CD14-positive monocyte (primary cell): ENCODE results near the gene TFPT. TPM values are rescaled to one million over a fixed set of nuclear protein-coding genes. Genes with fewer than 3 reads are reported as not detected.

Experiments used
- DNase-seq, 3 donors: peaks; one replicate each; pipeline ENCODE4 v3.0.0-alpha.2; 2011 to 2022
- H2AFZ ChIP-seq: 2 replicates; pipeline ENCODE4 v1.6.0; 2012; ENCODE audit warnings: mild to moderate bottlenecking, low read depth, low read length, inconsistent platforms; ENCODE audit not compliant: insufficient read depth, poor library complexity, severe bottlenecking
- H3K27ac ChIP-seq, 2 donors: 1 replicate in 1 of 2; 2 replicates in 1 of 2; pipeline ENCODE4 v1.5.1; 2012 to 2013; ENCODE audit warnings: low read length in 2 of 2, control low read depth in 1 of 2, inconsistent platforms in 1 of 2, low read depth in 1 of 2, mild to moderate bottlenecking in 1 of 2
- H3K27me3 ChIP-seq, 2 donors: one replicate each; pipeline versions ENCODE4 v1.6.0 to v1.6.1; 2011 to 2013; ENCODE audit warnings: low read length in 2 of 2; ENCODE audit not compliant: control insufficient read depth in 2 of 2, insufficient read depth in 2 of 2
- H3K36me3 ChIP-seq, 2 donors: replicated peaks in 1 of 2; 1 replicate in 1 of 2; 2 replicates in 1 of 2; pipeline versions ENCODE4 v1.5.1 to v1.6.1; 2012 to 2013; ENCODE audit warnings: low read length in 2 of 2, control low read depth in 1 of 2, inconsistent platforms in 1 of 2, mild to moderate bottlenecking in 1 of 2; ENCODE audit not compliant: insufficient read depth in 2 of 2, control insufficient read depth in 1 of 2
- H3K4me1 ChIP-seq, 2 donors: 1 replicate in 1 of 2; 2 replicates in 1 of 2; pipeline versions ENCODE4 v1.5.1 to v1.6.1; 2012 to 2013; ENCODE audit warnings: low read length in 2 of 2, control low read depth in 1 of 2, inconsistent platforms in 1 of 2, mild to moderate bottlenecking in 1 of 2, moderate library complexity in 1 of 2; ENCODE audit not compliant: insufficient read depth in 2 of 2, control insufficient read depth in 1 of 2
- H3K4me2 ChIP-seq: replicated peaks from 2 replicates; pipeline ENCODE3; 2012; ENCODE audit warnings: low read length, moderate library complexity, mild to moderate bottlenecking; ENCODE audit not compliant: poor library complexity, severe bottlenecking; ENCODE audit errors: extremely low read depth
- H3K4me3 ChIP-seq, 3 experiments: fragments of 200-600 bp in 1 of 3; sonication (generic) in 1 of 3; replicated peaks in 1 of 3; 1 replicate in 2 of 3; 2 replicates in 1 of 3; pipeline ENCODE4 v1.5.1; 2011 to 2013; ENCODE audit warnings: low read length in 3 of 3, mild to moderate bottlenecking in 3 of 3, control low read depth in 2 of 3, low read depth in 2 of 3, inconsistent platforms in 1 of 3, moderate library complexity in 1 of 3
- H3K79me2 ChIP-seq: 2 replicates; pipeline ENCODE4 v1.6.0; 2012; ENCODE audit warnings: mild to moderate bottlenecking, control low read depth, inconsistent platforms, low read length, moderate library complexity; ENCODE audit not compliant: insufficient read depth
- H3K9ac ChIP-seq: 2 replicates; pipeline ENCODE4 v1.6.0; 2017; ENCODE audit warnings: low read length, mild to moderate bottlenecking; ENCODE audit not compliant: insufficient read depth, poor library complexity, severe bottlenecking
- H3K9me3 ChIP-seq, 2 donors: replicated peaks in 1 of 2; 1 replicate in 1 of 2; 2 replicates in 1 of 2; pipeline versions ENCODE4 v1.5.1 to v1.6.1; 2012 to 2013; ENCODE audit warnings: low read length in 2 of 2, control low read depth in 1 of 2; ENCODE audit not compliant: control insufficient read depth in 1 of 2, insufficient read depth in 1 of 2
- H4K20me1 ChIP-seq: 2 replicates; pipeline ENCODE4 v1.6.0; 2012; ENCODE audit warnings: mild to moderate bottlenecking, low read length, control low read depth, moderate library complexity; ENCODE audit not compliant: insufficient read depth
- H3K27ac Mint-ChIP-seq, 7 donors: one replicate each; pipeline ENCODE4 v1.8.0; 2020; ENCODE audit warnings: mild to moderate bottlenecking in 7 of 7, mixed read lengths in 7 of 7, moderate library complexity in 6 of 7, inconsistent platforms in 2 of 7
- H3K27me3 Mint-ChIP-seq, 3 donors: one replicate each; pipeline ENCODE4 v1.8.0; 2021 to 2022; ENCODE audit warnings: low read depth in 3 of 3, mild to moderate bottlenecking in 3 of 3, mixed read lengths in 3 of 3, moderate library complexity in 3 of 3, inconsistent platforms in 1 of 3
- H3K36me3 Mint-ChIP-seq, 2 donors: one replicate each; pipeline ENCODE4 v1.8.0; 2020; ENCODE audit warnings: mixed read lengths in 2 of 2, inconsistent platforms in 1 of 2, mild to moderate bottlenecking in 1 of 2
- H3K4me1 Mint-ChIP-seq: one replicate; pipeline ENCODE4 v1.8.0; 2020; ENCODE audit warnings: mild to moderate bottlenecking, mixed read lengths
- H3K4me3 Mint-ChIP-seq, 2 donors: one replicate each; pipeline ENCODE4 v1.8.0; 2020; ENCODE audit warnings: mild to moderate bottlenecking in 2 of 2, mixed read lengths in 2 of 2, moderate library complexity in 1 of 2
- H3K9me3 Mint-ChIP-seq, 7 donors: one replicate each; pipeline ENCODE4 v1.8.0; 2020 to 2022; ENCODE audit warnings: mixed read lengths in 7 of 7, mild to moderate bottlenecking in 6 of 7, moderate library complexity in 6 of 7, inconsistent platforms in 2 of 7
- CTCF ChIP-seq: fragments of 200-600 bp; IDR thresholded peaks from one replicate; pipeline ENCODE4 v1.8.0; 2022; ENCODE audit warnings: antibody characterized with exemption, mild to moderate bottlenecking
- WGBS: methylation state at CpG from one replicate; pipeline ENCODE4 v1.1.5; 2013; ENCODE audit warnings: missing lambda C conversion rate; ENCODE audit not compliant: insufficient coverage; 5-methylcytosine and 5-hydroxymethylcytosine counted together
- intact Hi-C, 2 donors: fragments of 100-400 bp; cut with micrococcal nuclease; formaldehyde crosslinking; loops; one replicate each; pipeline versions ENCODE4 v1.15.0 to v1.15.1; 2023
- polyA plus RNA-seq, 3 donors: library from polyadenylated mRNA; depleted of rRNA in 1 of 3; unstranded in 2 of 3; stranded (reverse) in 1 of 3; fragments of 300-500 nt in 2 of 3; fragments of >200 nt in 1 of 3; fragmentation: Illumina TruSeq in 2 of 3; gene quantifications; 1 replicate in 2 of 3; 2 replicates in 1 of 3; pipeline ENCODE4 v1.2.3, GENCODE V29; 2012 to 2021

TFPT gene
- polyA plus RNA-seq, 3 donors, result 7.0 to 11.5 (median 9.5) TPM

- Histone ChIP-seq H3K27ac (no peak overlapping the region), H3K36me3 (peaks cover 8 to 16% of the 10 kb centered on the region in 2 donors), H4K20me1 (peaks cover 31% of the 10 kb centered on the region), H3K27me3 (no peaks in the 10 kb centered on the region), H2AFZ (no peak overlapping the region), H3K9ac (no peak overlapping the region), H3K9me3 (peaks cover 5 to 9% of the 10 kb centered on the region in 2 donors), H3K4me1 (peaks cover 56 to 62% of the 10 kb centered on the region in 2 donors), H3K4me3 (peak overlapping the region in 1 of 3 experiments; percentile 92), H3K4me2 (peak overlapping the region; percentile 72), H3K79me2 (peaks cover 49% of the 10 kb centered on the region)
- H3K27me3 Mint-ChIP-seq, result peaks cover 0 to 11% (median 8%) of the 10 kb centered on the region in 3 donors
- no peak overlapping the region for H3K27ac Mint-ChIP-seq
- 72% methylated on average over 22 of the region's 22 CpGs for WGBS
- H3K36me3 Mint-ChIP-seq, result peaks cover 18 to 35% of the 10 kb centered on the region in 2 donors
- peak overlapping the region in 1 of 2 donors; percentile 92 for H3K4me3 Mint-ChIP-seq
- intact Hi-C loops, result loop anchor here in 1 of 2 donors (10.0 kb wide), 1 partner anchor 50 kb away; no protein-coding TSS in a partner anchor
- no peak for TF ChIP-seq CTCF
- no peak for DNase-seq
- H3K4me1 Mint-ChIP-seq, result peaks cover 46% of the 10 kb centered on the region
- H3K9me3 Mint-ChIP-seq, result peaks cover 0 to 13% (median 7%) of the 10 kb centered on the region in 7 donors
Measured at GRCh38 chr19:54095136-54095858, 20.2 kb downstream of the TFPT start.

GRCh38 chr19:54094426-54095000 lies 20.9 kb downstream of the TFPT start:
- H3K36me3 Mint-ChIP-seq, result peaks cover 17 to 31% of the 10 kb centered on the region in 2 donors
- Histone ChIP-seq H3K4me2 (peak overlapping the region; percentile 13), H3K9ac (no peak overlapping the region), H3K27ac (no peak overlapping the region), H3K79me2 (peaks cover 41% of the 10 kb centered on the region), H4K20me1 (peaks cover 31% of the 10 kb centered on the region), H3K36me3 (peaks cover 8 to 16% of the 10 kb centered on the region in 2 donors), H3K27me3 (no peaks in the 10 kb centered on the region), H3K4me3 (no peak overlapping the region), H3K9me3 (peaks cover 5 to 9% of the 10 kb centered on the region in 2 donors), H2AFZ (no peak overlapping the region), H3K4me1 (peaks cover 48 to 54% of the 10 kb centered on the region in 2 donors)
- TF ChIP-seq CTCF, result no peak
- 31% methylated on average over 15 of the region's 17 CpGs for WGBS
- intact Hi-C loops, result loop anchor here in 1 of 2 donors (10.0 kb wide), 1 partner anchor 50 kb away; no protein-coding TSS in a partner anchor
- no peak overlapping the region for H3K27ac Mint-ChIP-seq
- peaks cover 38% of the 10 kb centered on the region for H3K4me1 Mint-ChIP-seq
- DNase-seq, result no peak
- H3K9me3 Mint-ChIP-seq, result peaks cover 0 to 13% (median 7%) of the 10 kb centered on the region in 7 donors
- H3K4me3 Mint-ChIP-seq, result no peak overlapping the region
- H3K27me3 Mint-ChIP-seq, result peaks cover 0 to 16% (median 9%) of the 10 kb centered on the region in 3 donors
